OCI-LY1 (cell line): ENCODE data around the gene PPP4R3A.

Experiments
- H2AFZ ChIP-seq: fragments of 200-600 bp; sonication (generic), shearing (Covaris generic); 2 replicates; pipeline ENCODE4 v1.6.0; 2014; ENCODE audit warnings: antibody characterized with exemption, mild to moderate bottlenecking, low read length
- H3F3A ChIP-seq: fragments of 200-600 bp; sonication (generic), shearing (Covaris generic); 2 replicates; pipeline ENCODE4 v1.6.0; 2014; ENCODE audit warnings: mild to moderate bottlenecking, antibody characterized with exemption, low read length, moderate library complexity; ENCODE audit not compliant: insufficient read depth
- H3K27ac ChIP-seq: fragments of 200-600 bp; sonication (generic); 2 replicates; pipeline ENCODE4 v1.5.1; 2014; ENCODE audit warnings: low read length, mixed run types, mild to moderate bottlenecking, low read depth; ENCODE audit not compliant: poor library complexity, severe bottlenecking
- H3K27me3 ChIP-seq: fragments of 200-600 bp; sonication (generic); 2 replicates; pipeline ENCODE4 v1.6.0; 2014; ENCODE audit warnings: antibody characterized with exemption, mild to moderate bottlenecking, low read length, moderate library complexity; ENCODE audit not compliant: insufficient read depth
- H3K36me3 ChIP-seq: fragments of 200-600 bp; sonication (generic); 2 replicates; pipeline ENCODE4 v1.6.1; 2014; ENCODE audit warnings: mild to moderate bottlenecking, antibody characterized with exemption, low read length, moderate library complexity, mixed read lengths; ENCODE audit not compliant: insufficient read depth
- H3K4me1 ChIP-seq: fragments of 200-600 bp; sonication (generic); 2 replicates; pipeline ENCODE4 v1.5.1; 2014; ENCODE audit warnings: mild to moderate bottlenecking, low read length, moderate library complexity; ENCODE audit not compliant: insufficient read depth, severe bottlenecking
- H3K4me2 ChIP-seq: fragments of 200-600 bp; sonication (generic), shearing (Covaris generic); 2 replicates; pipeline ENCODE4 v1.6.1; 2014; ENCODE audit warnings: low read length
- H3K4me3 ChIP-seq: fragments of 200-600 bp; sonication (generic); 2 replicates; pipeline ENCODE4 v1.5.1; 2014; ENCODE audit warnings: low read length, low read depth, mild to moderate bottlenecking, mixed read lengths; ENCODE audit not compliant: poor library complexity, severe bottlenecking
- H3K79me2 ChIP-seq: fragments of 200-600 bp; shearing (Covaris generic); 2 replicates; pipeline ENCODE4 v1.6.1; 2016; ENCODE audit warnings: mixed run types, low read length, mixed read lengths; ENCODE audit not compliant: insufficient read depth
- H3K9ac ChIP-seq: fragments of 200-600 bp; sonication (generic), shearing (Covaris generic); 2 replicates; pipeline ENCODE4 v1.6.1; 2014; ENCODE audit warnings: mild to moderate bottlenecking, low read length, mixed read lengths
- H3K9me2 ChIP-seq: fragments of 200-600 bp; sonication (generic), shearing (Covaris generic); 2 replicates; pipeline ENCODE4 v1.6.1; 2014; ENCODE audit warnings: low read depth, mild to moderate bottlenecking, low read length, mixed read lengths
- H3K9me3 ChIP-seq: fragments of 200-600 bp; shearing (Covaris generic); 2 replicates; pipeline ENCODE4 v1.6.1; 2014; ENCODE audit warnings: low read length, mixed read lengths
- H4K20me1 ChIP-seq: fragments of 200-600 bp; sonication (generic), shearing (Covaris generic); 2 replicates; pipeline ENCODE4 v1.6.0; 2016; ENCODE audit warnings: mild to moderate bottlenecking, low read length; ENCODE audit not compliant: insufficient read depth
- EZH2 ChIP-seq: fragments of 200-600 bp; sonication (generic), shearing (Covaris generic); IDR thresholded peaks from 2 replicates; pipeline ENCODE4 v1.8.0; 2017; ENCODE audit warnings: borderline replicate concordance, mixed run types, mild to moderate bottlenecking, antibody characterized with exemption, low read length, moderate library complexity, mixed read lengths
- TF ChIP-seq, protein P1 (sequence below): fragments of 200-600 bp; sonication (generic), shearing (Covaris generic); IDR thresholded peaks from 2 replicates; pipeline ENCODE4 v1.5.1; 2017; ENCODE audit warnings: mild to moderate bottlenecking, antibody characterized with exemption, low read length, moderate library complexity, mixed read lengths

Gene PPP4R3A

DNA sequence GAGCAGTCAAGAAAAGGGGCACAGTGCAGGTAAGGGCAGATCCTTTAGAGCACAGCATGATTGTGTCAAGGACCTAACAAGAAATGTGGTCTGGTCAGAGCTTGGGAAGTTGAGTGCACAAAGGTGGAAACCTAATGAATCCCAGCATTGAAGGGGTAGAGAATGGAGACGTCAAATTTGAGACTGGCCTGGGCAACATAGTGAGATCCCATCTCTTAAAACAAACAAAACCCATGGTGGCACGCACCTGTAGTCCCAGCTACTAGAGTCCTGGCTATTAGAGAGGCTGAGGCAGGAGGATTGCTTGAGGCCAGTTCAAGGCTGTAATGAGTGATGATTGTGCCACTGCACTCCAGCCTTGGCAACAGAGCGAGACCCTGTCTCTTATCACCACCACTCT is 55.5 kb downstream of the PPP4R3A start:
- Histone ChIP-seq H3F3A (no peaks in the 10 kb centered on the region), H2AFZ (no peak overlapping the region), H3K36me3 (peaks cover 49% of the 10 kb centered on the region), H4K20me1 (no peaks in the 10 kb centered on the region), H3K27ac (no peak overlapping the region), H3K27me3 (no peaks in the 10 kb centered on the region), H3K9me3 (no peaks in the 10 kb centered on the region), H3K79me2 (no peaks in the 10 kb centered on the region), H3K4me1 (no peaks in the 10 kb centered on the region), H3K4me2 (no peak overlapping the region), H3K9me2 (no peaks in the 10 kb centered on the region), H3K9ac (no peak overlapping the region), H3K4me3 (no peak overlapping the region)
- TF ChIP-seq, protein P1, sequence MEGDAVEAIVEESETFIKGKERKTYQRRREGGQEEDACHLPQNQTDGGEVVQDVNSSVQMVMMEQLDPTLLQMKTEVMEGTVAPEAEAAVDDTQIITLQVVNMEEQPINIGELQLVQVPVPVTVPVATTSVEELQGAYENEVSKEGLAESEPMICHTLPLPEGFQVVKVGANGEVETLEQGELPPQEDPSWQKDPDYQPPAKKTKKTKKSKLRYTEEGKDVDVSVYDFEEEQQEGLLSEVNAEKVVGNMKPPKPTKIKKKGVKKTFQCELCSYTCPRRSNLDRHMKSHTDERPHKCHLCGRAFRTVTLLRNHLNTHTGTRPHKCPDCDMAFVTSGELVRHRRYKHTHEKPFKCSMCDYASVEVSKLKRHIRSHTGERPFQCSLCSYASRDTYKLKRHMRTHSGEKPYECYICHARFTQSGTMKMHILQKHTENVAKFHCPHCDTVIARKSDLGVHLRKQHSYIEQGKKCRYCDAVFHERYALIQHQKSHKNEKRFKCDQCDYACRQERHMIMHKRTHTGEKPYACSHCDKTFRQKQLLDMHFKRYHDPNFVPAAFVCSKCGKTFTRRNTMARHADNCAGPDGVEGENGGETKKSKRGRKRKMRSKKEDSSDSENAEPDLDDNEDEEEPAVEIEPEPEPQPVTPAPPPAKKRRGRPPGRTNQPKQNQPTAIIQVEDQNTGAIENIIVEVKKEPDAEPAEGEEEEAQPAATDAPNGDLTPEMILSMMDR, result no peak
- TF ChIP-seq EZH2, result no peak

DNA sequence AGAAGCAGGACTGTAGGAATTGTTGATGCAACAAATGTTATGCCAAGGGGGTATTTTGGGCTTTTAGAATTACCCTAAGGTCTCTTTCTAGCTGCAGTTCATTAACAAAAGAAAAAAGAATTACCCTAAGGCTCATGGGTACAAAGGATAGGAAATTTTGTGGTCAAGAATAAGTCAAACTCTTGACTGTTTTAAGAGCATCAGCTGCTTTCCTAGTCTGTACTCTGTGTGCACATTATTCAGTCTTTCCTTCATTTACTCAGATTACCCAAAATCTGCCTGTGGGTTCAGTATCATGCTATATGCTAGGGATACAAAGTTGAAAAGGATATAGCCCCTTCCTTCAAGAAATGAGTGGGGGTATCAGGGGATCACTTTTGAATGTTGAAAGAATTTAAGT is 56.0 kb downstream of the PPP4R3A start:
- peaks cover 45% of the 10 kb centered on the region for H3K36me3 ChIP-seq

DNA sequence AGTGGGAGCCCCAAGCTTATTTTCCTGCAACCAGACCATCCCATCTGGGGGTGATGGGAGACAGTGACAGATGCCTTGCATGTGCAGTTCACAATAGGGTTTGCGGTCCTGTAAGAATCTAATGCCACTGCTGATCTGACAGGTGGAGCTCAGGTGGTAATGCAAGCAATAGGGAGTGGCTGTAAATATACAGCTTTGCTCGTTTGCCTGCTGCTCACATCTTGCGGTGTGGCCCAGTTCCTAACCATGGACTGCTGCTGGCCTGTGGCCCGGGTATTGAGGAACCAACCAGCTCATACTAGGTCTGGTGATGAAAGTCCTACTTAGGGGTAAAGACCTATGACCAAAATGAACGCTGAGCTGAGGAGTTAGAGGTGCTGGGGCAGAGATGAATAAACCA is 56.4 kb downstream of the PPP4R3A start:
- H3K9ac ChIP-seq, result no peak overlapping the region
- no peak overlapping the region for H3K4me2 ChIP-seq
- no peak overlapping the region for H2AFZ ChIP-seq
- no peaks in the 10 kb centered on the region for H3K9me3 ChIP-seq
- no peaks in the 10 kb centered on the region for H3K79me2 ChIP-seq
- H3K27me3 ChIP-seq, result no peaks in the 10 kb centered on the region
- no peak overlapping the region for H3K27ac ChIP-seq
- no peaks in the 10 kb centered on the region for H3F3A ChIP-seq
- TF ChIP-seq EZH2, result no peak
- TF ChIP-seq, protein P1, result no peak
- no peaks in the 10 kb centered on the region for H3K4me1 ChIP-seq
- peaks cover 41% of the 10 kb centered on the region for H3K36me3 ChIP-seq
- H4K20me1 ChIP-seq, result no peaks in the 10 kb centered on the region
- H3K4me3 ChIP-seq, result no peak overlapping the region
- no peaks in the 10 kb centered on the region for H3K9me2 ChIP-seq

More for the DNA sequence above, 56.0 kb downstream of the PPP4R3A start:
- Histone ChIP-seq H2AFZ (no peak overlapping the region), H3K9ac (no peak overlapping the region), H3K4me2 (no peak overlapping the region), H4K20me1 (no peaks in the 10 kb centered on the region), H3K27me3 (no peaks in the 10 kb centered on the region), H3K4me1 (no peaks in the 10 kb centered on the region), H3F3A (no peaks in the 10 kb centered on the region), H3K9me2 (no peaks in the 10 kb centered on the region), H3K9me3 (no peaks in the 10 kb centered on the region), H3K27ac (no peak overlapping the region), H3K79me2 (no peaks in the 10 kb centered on the region), H3K4me3 (no peak overlapping the region)
- TF ChIP-seq, protein P1, result no peak
- no peak for TF ChIP-seq EZH2
